Transverse colon (tissue), 3 donors: ENCODE measurements around the gene TSC22D4.

Experiments used
- POLR2A ChIP-seq: fragments of 450-650 bp; IDR thresholded peaks from one replicate; pipeline ENCODE4 v1.6.1; 2016; ENCODE audit warnings: antibody characterized with exemption, mild to moderate bottlenecking, moderate library complexity
- TF ChIP-seq, protein P1 (sequence below), 5 experiments: fragments of 200-600 bp in 3 of 5; fragments of 450-650 bp in 2 of 5; sonication (generic) in 3 of 5; IDR thresholded peaks; 1 replicate in 2 of 5; 2 replicates in 3 of 5; pipeline ENCODE4 v1.5.1; 2016 to 2017; ENCODE audit warnings: antibody characterized with exemption in 5 of 5, inconsistent platforms in 3 of 5, mild to moderate bottlenecking in 2 of 5, moderate library complexity in 1 of 5

GRCh38 chr7:100513212-100513810 lies 34.3 kb upstream of the TSC22D4 start:
- TF ChIP-seq, protein P1, sequence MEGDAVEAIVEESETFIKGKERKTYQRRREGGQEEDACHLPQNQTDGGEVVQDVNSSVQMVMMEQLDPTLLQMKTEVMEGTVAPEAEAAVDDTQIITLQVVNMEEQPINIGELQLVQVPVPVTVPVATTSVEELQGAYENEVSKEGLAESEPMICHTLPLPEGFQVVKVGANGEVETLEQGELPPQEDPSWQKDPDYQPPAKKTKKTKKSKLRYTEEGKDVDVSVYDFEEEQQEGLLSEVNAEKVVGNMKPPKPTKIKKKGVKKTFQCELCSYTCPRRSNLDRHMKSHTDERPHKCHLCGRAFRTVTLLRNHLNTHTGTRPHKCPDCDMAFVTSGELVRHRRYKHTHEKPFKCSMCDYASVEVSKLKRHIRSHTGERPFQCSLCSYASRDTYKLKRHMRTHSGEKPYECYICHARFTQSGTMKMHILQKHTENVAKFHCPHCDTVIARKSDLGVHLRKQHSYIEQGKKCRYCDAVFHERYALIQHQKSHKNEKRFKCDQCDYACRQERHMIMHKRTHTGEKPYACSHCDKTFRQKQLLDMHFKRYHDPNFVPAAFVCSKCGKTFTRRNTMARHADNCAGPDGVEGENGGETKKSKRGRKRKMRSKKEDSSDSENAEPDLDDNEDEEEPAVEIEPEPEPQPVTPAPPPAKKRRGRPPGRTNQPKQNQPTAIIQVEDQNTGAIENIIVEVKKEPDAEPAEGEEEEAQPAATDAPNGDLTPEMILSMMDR (IDR thresholded peaks at IDR 0.05): no peak
- no peak for TF ChIP-seq POLR2A
